ENCODE data around the gene BTG2.
A peak's percentile ranks its signal among the peaks of the same experiment; 100 is the strongest.

Gene BTG2

DNA sequence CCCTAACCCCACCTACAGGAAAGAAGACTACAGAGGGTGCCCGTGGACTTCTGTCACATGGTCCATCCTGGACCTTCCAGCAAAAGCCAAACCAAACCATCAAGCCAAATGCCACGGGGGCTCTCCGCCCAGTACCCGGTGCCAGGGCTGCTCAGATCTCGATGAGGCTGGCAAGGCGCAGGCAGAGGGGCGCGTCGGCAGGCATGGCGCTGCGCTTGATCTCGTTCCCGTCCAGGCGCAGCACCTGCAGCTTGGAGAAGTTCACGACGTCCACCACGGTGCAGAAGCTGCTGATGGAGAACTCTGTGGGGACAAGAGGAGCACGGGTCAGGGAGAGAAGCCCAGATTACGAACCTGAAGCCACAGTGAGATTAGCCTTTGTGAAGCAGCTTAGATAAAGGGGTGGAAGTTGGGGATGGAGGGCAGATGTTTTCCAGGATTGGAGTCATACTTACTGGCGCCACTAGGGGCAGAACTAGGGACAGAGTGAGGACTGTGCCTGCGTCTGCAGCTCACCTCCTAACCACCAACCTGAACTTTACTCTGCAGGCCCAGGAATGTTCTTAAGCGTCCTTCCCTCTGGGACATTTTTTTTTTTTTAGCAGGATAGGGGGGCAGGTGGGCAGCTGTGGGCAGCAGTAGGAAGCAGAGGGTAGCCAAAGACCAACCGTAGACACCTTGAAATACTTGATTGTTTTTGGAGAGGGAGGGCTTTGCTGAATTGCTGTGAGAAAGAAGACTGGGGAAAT is 37.0 kb downstream of the BTG2 start:
- peak; percentile 65 for DNase-seq (ENCODE audit: low spot score)

DNA sequence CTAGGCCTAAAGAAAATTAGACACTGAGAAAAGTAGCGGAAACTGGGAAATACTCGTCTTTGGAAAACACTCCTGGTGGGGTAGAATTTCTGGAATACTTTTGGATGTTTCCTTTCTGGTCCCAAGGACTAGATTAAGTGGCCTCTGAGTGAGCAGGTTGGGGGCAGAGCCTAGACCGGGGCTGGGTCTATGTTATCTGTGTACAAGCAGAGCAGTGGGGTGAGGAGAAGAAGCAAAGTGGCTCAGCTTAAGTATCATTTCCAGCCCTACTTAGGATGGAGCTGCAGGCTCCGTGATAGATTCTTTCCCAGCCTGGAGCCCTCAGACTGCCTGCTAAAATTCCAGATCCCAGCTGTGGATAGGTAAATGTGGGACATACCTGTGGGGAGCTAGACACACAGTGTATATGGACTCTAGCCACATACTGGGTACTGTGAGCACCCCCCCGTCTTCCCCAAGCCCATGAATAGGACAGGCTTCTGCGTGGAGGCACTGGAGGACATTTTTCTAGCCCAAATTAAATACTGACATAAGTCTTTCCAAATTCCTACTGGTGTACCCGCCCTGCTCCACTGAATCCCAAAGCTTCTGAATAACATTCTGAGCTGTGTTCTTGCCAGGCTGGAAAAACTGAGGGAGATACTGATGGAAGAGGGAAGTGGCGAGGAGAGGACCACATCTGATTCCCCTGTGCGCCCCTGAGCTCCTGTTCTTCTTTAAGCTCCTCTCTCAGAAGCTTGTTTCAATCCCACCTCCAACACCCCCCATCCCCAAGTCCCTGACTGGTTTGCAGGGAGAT is 38.8 kb downstream of the BTG2 start:
- no peak for DNase-seq (ENCODE audit: low spot score)

DNA sequence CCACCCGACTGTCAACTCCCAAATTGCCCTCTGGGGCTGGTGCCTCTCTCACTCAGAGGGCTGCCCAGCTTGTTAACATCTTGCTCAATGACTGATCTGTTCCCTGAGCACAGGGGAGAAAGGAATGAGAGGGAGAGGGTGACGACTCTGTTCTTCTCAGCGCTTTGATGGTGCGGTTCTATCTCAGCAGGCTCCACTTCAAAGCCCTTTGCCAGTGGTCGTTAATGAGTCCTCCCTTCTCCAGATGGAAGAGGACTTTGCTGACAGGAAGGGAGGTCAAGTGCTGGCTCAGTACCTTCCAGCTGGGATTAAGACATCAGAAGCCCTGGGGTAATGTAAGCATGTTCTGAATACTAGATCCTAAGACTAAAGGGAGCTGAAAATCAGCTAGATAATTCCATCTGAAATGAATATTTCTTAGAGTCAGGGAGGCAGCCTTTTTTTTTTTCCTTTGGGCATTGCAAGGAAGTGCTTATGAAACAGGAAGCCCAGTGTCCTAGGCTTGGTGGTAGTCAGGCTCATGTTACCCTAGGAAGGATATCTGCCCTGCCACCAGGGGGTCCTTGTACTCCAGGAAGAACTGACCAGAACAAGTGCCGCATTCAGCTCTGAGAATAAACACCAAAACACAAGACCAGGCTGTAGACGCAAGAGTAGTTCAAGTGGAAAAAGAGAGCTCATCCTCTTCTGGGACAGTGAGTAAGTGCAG is 40.9 kb downstream of the BTG2 start:
- DNase-seq (ENCODE audit: low spot score), result peak; percentile 57

DNA sequence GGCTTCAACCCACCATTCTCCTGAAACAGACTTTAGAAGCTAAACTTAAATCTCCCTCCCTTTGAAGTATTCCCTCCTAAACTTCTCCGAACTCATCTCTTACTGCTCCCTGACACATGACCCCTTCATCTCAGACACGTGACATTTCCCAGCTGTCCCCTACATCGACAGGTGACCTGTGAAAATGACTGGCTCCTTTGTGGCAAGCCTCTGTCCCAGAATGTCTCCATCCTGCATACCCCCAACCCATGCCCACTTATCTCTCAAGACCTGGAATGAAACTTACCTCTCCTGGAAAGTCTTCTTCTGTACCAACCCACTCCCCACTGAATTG is 41.4 kb downstream of the BTG2 start:
- DNase-seq (ENCODE audit: low spot score), result no peak

DNA sequence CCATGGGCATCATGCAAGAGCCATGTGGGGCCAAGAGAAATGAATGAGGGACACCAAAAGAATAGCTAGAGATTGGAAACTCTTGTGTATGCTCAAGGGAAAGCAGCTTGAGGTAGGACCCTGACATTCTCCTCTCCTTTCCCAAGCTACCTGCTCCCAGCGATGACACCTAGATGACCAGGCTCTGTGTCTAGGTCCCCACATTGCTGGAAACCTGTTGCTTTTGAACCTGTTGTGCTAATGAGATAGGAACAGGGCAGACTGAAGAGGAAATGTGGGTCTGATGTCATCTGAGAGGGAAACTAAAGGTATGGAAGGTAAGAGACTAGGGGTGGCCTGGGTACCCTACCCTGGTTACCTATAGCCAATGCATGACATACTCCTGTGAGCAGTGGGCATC is 43.8 kb downstream of the BTG2 start:
- DNase-seq (ENCODE audit: low spot score), result no peak

DNA sequence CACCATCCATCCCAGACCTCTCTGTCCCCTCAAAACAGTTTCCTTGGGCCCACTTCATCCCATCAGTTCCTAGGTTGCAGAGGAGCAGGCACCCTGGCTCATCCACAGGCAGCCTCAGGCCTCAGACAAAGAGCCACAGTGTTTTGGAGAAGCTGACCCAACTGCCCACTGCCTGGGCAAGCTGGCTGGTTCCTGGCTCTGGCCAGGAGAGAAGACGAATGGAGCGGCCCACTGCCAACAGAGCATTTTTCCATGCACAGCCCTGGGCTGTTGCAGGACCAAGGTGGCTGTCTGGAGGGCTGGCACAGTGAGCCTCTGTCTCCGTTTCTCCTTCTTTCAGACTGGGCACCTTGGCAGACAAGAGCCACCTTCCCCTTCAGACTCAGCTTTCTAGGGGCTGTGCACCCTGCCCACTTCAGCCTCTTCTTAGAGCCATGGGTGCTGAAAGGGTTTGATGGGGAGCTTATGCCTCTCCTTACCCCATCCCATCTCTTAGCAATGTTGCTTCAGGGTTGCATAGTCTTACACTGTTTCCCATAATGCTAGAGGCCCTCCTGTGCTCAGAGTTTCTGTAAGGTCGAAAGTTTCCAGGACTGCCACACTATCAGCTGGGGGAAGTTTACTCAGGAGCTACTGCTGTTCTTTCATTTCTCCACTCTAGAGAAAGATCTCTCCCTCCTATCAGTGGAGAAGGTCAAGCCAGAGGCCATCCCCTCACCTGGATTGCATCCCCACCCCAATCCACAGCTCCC is 44.6 kb downstream of the BTG2 start:
- DNase-seq (ENCODE audit: low spot score), result no peak

DNA sequence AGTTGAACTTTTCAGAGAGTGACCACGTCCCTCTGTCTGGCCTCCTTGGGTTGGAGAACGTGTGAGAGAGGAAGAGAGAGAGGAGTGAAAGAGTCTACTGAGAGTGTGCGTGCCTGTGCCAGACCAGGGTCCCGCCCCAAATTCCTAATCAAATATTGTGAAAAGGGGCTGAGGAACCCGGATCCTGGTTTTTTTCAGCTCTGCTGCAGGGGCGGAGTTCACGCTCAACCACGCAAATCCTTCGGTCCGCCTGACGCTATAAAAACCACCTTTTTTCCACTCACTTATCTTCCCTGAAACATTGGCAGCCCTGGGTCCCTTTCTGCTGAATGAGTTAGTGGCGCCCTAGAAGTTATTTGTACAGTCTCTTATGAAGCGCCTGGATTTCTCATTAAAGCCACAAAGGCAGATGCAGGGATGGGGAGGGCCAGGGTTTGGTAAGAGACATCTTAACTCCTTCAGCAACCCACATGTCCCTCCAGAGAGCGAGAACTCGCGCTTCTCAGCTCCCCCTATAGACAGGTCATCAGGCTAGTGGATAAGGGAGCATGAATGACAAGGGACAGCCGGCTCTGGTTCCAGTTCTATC is 45.8 kb downstream of the BTG2 start, which contains the start of gene FMOD:
TSS of gene FMOD (minus strand) at position 86 of the 589 bp plus-strand sequence. CDS start 2,852 bp downstream, outside the sequence.
- no peak for DNase-seq (ENCODE audit: low spot score)

DNA sequence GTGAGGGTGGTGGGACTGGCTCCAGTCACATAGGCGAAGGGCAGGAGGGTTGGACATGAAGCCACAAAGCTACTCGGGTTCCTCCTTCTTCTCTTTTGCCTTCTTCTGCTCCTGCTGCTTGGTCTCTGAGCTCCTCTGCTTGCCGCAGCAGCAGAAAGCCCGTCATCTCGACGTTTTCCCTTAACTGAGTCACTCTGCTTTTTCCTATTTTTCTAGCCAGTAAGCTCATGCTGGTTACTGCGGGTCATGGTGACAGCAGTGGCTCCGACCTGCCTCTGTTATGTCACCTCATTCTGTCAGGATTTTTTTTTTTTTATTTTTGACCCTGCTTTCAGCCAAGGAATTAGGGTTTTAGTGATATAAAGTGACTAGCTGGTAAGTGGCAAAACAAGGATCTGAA is 48.2 kb downstream of the BTG2 start:
- no peak for DNase-seq (ENCODE audit: low spot score)

DNA sequence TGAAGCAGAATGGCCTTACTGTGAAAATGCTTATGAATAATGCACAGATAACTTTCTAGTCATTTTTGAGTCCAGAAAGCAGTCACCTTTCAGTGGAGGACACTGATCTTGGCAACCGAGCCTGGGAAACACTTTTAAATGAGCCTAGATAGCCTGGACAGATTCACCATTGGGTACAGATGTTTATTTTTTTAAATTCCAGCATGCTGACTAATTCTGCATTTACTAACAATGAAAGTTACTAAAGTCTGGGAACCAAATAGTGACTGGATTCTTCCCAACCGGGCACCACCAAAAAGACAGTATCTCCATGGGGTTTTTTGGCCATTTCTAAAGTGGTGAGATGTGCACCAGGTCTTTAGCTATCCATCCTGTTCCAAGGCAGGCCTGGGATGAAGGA is 48.9 kb downstream of the BTG2 start:
- peak; percentile 41 for DNase-seq (ENCODE audit: low spot score)

DNA sequence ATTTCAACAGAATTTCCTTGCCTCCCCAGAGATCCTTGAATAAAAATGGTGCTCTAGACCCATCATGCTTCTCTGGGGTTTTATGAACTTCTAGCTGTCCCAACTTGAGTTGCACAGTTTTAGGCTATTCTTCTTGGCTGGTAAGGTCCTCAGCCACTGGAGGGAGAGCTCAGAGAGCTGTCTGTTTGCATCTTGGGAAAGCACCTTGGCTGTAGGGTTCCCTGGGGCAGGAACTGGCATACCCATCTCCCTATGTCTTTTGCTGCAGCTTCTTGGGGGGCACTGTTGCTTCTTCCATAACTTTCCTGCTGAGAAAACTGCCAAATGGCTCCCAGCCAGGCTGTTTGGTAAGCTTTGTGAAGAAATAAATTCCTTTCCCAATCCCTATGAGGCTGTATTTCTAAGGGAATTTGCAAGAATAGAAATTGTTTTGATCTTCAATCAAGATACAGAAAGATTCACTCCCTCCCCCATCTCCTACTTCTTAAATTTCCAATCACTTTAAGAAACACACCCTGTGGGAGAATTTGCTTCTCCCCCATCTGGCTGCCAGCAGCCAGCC is 53.8 kb downstream of the BTG2 start:
- DNase-seq (ENCODE audit: low spot score), result no peak
